HCT116 (cell line): ENCODE data around the gene GJB5.

Source experiments
- CBX3 ChIP-seq: IDR thresholded peaks from 2 replicates; pipeline ENCODE4 v1.6.1; 2012; ENCODE audit warnings: low read depth
- ELF1 ChIP-seq: IDR thresholded peaks from 2 replicates; pipeline ENCODE4 v1.6.1; 2012; ENCODE audit warnings: low read depth, borderline replicate concordance
- EZH2 ChIP-seq: fragments of 200-600 bp; sonication (generic); IDR thresholded peaks from 2 replicates; pipeline ENCODE4 v1.6.1; 2017; ENCODE audit warnings: antibody characterized with exemption, mixed run types
- POLR2A ChIP-seq: IDR thresholded peaks from 2 replicates; pipeline ENCODE4 v1.7.0; 2011; ENCODE audit warnings: borderline replicate concordance; ENCODE audit not compliant: insufficient read depth, insufficient read length; ENCODE audit errors: extremely low read depth
- RAD21 ChIP-seq: IDR thresholded peaks from 2 replicates; pipeline ENCODE4 v1.6.1; 2012; ENCODE audit warnings: low read depth, mild to moderate bottlenecking
- SP1 ChIP-seq: IDR thresholded peaks from 2 replicates; pipeline ENCODE4 v1.6.1; 2012; ENCODE audit warnings: low read depth
- YY1 ChIP-seq: IDR thresholded peaks from 2 replicates; pipeline ENCODE4 v1.6.1; 2011; ENCODE audit warnings: low read length, low read depth, moderate library complexity, mild to moderate bottlenecking; ENCODE audit not compliant: insufficient replicate concordance; ENCODE audit errors: extremely low read depth
- ZNF274 ChIP-seq: fragments of 200-500 bp; sonication (Bioruptor generic); IDR thresholded peaks from 2 replicates; pipeline ENCODE4 v1.6.1; 2014; ENCODE audit warnings: mild to moderate bottlenecking, low read depth, low read length, inconsistent platforms
- TF ChIP-seq, protein P1 (sequence below), 3 experiments: fragments of 200-600 bp in 1 of 3; sonication (generic) in 1 of 3; IDR thresholded peaks in 2 of 3; conservative IDR thresholded peaks in 1 of 3; 2 replicates each; pipeline ENCODE4 v1.5.1; 2012 to 2017; ENCODE audit warnings: low read depth in 2 of 3, low read length in 2 of 3, antibody characterized with exemption in 1 of 3, borderline replicate concordance in 1 of 3, control low read depth in 1 of 3, mild to moderate bottlenecking in 1 of 3, mixed read lengths in 1 of 3, mixed run types in 1 of 3, moderate library complexity in 1 of 3; ENCODE audit not compliant: insufficient read depth in 1 of 3
- TF ChIP-seq, protein P2 (sequence below): IDR thresholded peaks from 2 replicates; pipeline ENCODE4 v1.6.1; 2012; ENCODE audit warnings: low read depth
- TF ChIP-seq, protein P3 (sequence below): IDR thresholded peaks from 2 replicates; pipeline ENCODE4 v1.6.1; 2011; ENCODE audit warnings: mild to moderate bottlenecking, low read length, moderate library complexity; ENCODE audit not compliant: insufficient replicate concordance; ENCODE audit errors: extremely low read depth

DNA sequence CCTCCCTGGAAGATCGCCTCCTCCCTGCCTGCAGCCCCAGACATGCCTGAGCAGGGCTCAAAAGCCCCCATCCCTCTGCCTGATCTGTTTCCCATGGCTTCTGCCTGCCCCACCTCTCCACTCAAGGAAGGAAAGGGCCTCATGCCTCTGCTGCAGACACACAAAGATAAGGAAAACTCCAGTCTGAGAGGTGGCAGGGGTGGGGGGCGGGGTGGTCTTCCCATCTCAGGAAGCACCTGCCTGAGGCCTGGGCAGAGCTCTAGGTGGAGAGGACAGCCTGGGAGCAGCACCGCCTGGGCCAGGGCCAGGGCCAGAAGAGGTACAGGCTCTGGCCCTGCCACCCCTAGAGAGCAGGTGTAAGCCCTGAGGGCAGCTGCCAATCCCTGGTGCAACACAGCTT lies 22.1 kb downstream of the GJB5 start:
- TF ChIP-seq, protein P1, sequence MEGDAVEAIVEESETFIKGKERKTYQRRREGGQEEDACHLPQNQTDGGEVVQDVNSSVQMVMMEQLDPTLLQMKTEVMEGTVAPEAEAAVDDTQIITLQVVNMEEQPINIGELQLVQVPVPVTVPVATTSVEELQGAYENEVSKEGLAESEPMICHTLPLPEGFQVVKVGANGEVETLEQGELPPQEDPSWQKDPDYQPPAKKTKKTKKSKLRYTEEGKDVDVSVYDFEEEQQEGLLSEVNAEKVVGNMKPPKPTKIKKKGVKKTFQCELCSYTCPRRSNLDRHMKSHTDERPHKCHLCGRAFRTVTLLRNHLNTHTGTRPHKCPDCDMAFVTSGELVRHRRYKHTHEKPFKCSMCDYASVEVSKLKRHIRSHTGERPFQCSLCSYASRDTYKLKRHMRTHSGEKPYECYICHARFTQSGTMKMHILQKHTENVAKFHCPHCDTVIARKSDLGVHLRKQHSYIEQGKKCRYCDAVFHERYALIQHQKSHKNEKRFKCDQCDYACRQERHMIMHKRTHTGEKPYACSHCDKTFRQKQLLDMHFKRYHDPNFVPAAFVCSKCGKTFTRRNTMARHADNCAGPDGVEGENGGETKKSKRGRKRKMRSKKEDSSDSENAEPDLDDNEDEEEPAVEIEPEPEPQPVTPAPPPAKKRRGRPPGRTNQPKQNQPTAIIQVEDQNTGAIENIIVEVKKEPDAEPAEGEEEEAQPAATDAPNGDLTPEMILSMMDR (IDR thresholded peaks at IDR 0.05 in 2 of 3, conservative IDR thresholded peaks at IDR 0.05 in 1 of 3; ENCODE audit: borderline replicate concordance in 1 of 3, insufficient read depth in 1 of 3, low read depth in 2 of 3, low read length in 2 of 3) = no peak
- TF ChIP-seq, protein P2, sequence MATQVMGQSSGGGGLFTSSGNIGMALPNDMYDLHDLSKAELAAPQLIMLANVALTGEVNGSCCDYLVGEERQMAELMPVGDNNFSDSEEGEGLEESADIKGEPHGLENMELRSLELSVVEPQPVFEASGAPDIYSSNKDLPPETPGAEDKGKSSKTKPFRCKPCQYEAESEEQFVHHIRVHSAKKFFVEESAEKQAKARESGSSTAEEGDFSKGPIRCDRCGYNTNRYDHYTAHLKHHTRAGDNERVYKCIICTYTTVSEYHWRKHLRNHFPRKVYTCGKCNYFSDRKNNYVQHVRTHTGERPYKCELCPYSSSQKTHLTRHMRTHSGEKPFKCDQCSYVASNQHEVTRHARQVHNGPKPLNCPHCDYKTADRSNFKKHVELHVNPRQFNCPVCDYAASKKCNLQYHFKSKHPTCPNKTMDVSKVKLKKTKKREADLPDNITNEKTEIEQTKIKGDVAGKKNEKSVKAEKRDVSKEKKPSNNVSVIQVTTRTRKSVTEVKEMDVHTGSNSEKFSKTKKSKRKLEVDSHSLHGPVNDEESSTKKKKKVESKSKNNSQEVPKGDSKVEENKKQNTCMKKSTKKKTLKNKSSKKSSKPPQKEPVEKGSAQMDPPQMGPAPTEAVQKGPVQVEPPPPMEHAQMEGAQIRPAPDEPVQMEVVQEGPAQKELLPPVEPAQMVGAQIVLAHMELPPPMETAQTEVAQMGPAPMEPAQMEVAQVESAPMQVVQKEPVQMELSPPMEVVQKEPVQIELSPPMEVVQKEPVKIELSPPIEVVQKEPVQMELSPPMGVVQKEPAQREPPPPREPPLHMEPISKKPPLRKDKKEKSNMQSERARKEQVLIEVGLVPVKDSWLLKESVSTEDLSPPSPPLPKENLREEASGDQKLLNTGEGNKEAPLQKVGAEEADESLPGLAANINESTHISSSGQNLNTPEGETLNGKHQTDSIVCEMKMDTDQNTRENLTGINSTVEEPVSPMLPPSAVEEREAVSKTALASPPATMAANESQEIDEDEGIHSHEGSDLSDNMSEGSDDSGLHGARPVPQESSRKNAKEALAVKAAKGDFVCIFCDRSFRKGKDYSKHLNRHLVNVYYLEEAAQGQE = no peak
- TF ChIP-seq CBX3 = no peak
- TF ChIP-seq POLR2A = no peak
- no peak for TF ChIP-seq ELF1
- no peak for TF ChIP-seq EZH2
- TF ChIP-seq RAD21 = no peak
- TF ChIP-seq, protein P3, sequence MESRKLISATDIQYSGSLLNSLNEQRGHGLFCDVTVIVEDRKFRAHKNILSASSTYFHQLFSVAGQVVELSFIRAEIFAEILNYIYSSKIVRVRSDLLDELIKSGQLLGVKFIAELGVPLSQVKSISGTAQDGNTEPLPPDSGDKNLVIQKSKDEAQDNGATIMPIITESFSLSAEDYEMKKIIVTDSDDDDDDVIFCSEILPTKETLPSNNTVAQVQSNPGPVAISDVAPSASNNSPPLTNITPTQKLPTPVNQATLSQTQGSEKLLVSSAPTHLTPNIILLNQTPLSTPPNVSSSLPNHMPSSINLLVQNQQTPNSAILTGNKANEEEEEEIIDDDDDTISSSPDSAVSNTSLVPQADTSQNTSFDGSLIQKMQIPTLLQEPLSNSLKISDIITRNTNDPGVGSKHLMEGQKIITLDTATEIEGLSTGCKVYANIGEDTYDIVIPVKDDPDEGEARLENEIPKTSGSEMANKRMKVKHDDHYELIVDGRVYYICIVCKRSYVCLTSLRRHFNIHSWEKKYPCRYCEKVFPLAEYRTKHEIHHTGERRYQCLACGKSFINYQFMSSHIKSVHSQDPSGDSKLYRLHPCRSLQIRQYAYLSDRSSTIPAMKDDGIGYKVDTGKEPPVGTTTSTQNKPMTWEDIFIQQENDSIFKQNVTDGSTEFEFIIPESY = no peak
- TF ChIP-seq YY1 = no peak
- no peak for TF ChIP-seq SP1
- no peak for TF ChIP-seq ZNF274
